Measurements from ENCODE around the gene SDCCAG8.

The SDCCAG8 gene

DNA sequence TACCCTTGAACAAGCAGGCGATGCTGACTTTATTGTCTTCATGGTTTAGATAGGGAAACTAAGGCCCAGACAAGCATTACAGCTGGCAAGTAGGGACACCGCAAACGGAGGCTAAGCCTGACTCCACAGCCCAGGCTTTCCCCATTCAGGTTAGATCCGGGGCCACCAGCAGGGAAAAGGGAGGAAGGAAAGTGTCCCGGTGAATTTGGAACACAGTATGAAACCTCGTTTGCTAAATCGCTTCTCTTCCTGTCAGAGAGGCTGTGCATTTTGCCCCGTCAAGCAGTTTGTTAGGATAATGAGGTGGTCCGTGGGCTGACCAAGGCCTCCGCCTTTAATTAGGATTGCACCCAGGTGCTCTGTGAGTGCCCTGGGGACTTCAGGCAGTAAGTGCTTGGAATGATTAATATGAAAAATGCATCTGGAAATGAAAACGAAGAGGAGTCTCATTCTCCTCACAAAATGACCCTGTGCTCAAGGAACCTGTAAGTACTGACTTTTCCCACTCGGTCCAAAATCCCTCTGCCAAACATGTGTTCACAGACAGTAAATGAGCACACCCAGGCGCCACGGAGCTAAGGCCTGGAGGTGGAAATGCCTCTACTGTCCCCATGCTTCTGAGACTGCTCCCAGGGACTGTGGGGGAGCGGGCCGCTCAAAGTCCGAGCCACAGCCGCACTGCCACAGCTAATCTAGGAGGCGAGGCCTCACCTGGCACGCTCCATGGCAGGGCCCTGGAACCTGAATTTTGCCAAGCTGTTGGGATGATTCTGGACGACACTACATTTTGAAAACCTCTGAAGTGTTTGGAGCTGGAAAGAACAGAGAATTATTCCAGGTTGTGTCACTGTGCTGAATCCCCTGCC lies 234.1 kb downstream of the SDCCAG8 start:
- peak in 1 of 3 experiments; percentile 39 for DNase-seq

GRCh38 chr1:243490748-243491686 lies 235.2 kb downstream of the SDCCAG8 start:
- no peak for DNase-seq

DNA sequence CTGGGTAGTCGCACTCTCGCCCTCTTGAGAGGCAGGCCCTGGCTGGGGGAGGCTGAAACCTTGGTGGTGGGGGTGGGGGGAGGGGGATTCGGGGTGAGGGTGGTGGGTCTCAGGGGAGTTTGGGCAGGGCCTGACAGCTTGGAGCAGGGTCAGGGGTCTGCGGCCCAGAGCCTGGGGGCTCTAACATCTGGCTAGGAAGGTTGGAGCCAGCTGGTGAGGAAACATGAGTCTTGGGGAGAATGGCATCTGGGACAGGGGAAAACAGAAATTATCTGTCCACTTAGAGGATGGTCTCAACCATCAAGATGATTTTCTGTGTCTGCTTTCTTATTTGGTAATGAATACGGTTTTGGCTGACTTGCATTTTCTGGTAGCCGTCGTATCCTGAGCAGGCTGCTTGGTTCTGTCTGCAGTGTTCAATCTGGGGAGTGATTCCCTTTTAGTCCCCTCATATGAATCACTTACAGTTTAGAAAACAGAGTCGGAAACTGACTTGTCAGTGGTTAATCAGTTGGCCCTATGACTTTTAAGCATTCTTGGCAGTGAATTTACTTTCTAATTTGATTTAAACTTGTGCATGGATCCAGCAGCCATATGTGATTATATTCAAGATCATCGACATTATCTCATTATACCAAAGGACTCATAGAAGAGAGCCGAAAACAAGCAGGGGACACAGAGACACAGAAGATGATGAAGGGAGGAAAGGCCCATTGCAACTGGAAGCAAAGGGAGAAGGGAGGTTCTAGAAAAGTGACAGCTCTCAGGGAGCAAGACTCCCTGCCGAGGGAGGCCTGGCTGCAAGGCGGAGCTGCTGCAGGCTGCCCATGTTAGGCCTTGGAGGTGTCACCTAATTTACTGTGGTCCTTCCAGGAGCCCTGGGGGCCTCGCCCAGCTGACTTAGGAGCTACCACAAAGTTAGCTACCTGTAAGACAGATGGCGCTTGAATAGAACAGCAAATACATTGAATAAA lies 237.6 kb downstream of the SDCCAG8 start:
- peak in 1 of 3 experiments; percentile 7 for DNase-seq

DNA sequence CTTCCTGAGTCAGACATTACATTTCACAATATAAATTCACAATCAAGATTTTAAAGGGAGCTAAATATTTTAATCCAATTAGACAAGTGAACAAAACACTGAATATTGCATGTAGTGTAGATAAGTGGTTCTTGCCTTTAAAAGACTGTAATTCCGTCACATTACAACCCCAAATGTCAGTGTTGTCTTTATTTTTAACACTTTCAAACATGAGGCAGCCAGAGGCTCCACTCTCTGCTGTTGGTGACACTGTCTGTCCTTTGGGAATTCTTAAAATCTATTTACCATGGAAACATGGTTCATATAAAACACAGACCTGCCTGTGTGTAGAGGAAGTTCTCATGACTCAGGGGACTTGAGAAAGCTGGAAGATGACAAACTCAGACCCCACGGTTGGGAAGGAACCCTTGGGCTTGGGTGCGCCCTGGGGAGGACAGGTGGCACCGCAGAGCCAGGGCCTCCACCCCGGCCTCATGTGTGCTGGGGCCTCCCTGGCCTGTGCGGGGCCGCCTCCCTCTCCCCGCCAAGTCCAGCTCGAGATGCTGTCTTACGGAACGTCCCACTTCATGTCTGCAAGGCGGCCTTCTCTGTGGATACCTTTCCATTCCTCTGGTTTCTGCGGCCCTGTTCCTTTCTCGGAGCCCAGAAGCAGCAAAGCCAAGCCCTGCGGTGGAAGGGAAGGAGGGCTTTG lies 239.0 kb downstream of the SDCCAG8 start:
- no peak for DNase-seq

DNA sequence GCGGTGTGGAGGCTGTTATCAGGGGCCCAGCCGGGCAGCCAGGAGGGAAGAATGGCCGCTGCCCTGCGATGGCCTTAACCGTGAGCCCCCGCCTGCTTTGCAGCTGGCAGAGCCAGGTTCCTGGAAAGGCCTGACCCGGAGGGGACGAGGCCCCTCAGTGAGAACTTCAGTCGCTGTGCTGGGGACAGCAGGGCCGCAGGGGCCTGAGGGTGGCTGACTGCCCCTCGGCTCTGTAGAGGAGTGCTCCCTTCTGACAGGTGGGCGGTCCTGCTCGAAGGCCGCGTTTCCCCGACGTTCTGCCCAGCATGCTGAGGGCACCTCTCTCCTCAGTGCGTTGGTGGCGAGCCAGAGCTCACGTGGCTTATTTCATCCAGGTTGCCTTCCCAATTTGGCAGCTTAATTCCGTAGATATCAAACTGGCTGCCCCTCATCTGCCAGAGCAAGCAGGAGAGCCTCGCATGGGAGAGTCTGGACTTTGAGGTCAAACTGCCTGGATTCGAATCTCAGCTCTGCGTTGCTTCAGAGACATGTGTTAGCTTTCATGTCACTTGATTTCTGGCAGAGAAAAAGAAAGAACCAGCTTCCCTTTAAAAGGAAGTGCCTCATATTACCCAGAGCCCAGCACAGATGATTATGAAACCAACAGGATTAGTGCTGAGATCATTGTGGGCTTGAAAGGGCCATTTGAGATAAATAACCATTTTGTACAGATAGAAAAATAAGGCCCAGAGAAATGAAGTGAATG lies 239.8 kb downstream of the SDCCAG8 start:
- no peak for DNase-seq

DNA sequence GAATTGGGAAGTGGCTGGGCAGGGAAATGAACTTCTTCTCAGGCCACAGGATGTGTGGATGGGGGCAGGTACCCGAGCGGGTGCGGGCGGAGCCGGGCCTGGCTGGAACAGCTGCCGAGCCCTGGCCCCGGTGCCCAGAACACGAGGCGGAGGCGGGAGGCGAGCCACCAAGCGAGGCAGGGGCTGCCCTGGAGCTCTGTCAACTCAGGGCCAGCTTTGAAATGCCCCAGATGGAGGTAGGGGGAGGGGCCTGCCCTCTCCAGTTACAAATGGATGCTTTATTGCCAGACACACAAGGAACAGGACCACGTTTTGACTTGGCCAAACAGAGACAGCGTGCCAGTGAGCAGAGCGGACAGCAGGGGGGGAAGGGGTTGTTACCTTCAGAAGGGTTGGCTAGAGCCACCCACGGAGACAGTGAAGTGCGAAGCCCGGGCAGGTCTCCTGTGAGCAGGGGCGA lies 240.4 kb downstream of the SDCCAG8 start:
- DNase-seq: no peak

DNA sequence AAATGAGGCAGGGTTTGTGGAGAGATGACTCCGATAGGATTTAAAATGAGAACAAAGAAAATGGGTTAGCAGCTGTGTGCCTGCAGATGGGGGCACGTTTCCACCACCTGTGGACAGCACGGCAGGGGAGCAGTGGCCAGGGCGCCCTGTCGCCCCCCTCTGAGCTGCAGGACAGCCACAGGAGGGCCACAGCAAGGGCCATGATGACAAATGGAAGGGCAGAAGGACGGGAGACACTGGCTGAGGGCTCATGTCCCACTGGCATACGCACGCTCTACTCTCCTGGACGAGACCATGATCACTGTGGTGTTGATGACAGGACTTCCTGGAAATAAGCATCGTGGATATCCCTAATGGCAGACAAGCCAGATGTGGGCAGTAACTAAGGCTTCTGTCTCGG lies 241.0 kb downstream of the SDCCAG8 start:
- no peak for DNase-seq

DNA sequence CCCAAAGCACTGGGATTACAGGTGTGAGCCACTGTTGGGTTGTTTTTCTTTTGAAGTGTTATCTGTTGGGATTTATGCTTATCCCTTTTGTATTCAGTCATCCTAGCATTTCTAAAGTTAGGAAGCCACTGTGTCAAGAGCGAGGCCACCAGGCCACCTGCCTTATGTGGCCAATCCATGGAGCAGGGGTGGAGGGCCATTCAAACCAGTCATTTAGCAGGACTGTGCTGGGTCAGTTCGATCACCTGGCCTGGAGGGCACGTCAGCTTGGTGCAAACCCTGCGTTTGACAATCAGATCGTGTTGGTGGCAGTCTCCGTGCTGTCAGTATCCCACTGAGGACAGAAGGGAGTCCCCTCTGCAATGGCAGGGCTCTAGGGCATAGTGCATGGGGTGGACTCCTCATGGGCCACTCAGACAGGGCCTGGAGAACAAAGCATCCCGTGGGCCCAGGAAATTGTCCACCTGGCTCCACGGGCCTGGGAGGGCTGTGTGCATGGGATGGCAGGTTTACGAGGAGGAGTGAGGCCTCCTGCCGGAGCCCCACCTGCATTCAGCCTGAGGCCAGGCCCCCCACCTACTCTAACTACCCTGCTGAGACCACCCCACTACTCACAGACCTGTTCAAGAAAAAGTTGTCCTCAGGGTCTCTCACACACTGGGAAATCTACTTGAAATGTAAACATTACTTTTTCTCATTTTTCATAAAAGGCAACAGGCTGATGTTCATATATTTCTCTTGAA lies 242.3 kb downstream of the SDCCAG8 start:
- DNase-seq: no peak

- no peak for DNase-seq
These were observed 243.4 kb downstream of the SDCCAG8 start for GRCh38 chr1:243499248-243499647.

DNA sequence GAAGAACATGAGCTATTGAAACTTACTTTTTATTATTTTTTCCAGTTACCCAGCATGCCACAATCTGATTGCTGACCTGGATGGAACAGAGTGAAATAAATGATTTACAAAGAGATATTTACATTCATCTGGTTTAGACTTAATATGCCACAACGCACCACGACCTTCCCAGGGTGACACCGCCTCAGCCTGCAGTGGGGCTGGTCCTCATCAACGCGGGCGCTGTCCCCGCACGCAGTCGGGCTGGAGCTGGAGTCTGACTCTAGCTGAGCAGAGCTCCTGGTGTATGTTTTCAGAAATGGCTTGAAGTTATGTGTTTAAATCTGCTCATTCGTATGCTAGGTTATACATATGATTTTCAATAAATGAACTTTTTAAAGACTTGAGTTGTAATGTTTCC lies 243.9 kb downstream of the SDCCAG8 start:
- DNase-seq: no peak

GRCh38 chr1:243500512-243500911 lies 244.7 kb downstream of the SDCCAG8 start:
- no peak for DNase-seq

- DNase-seq: no peak
These were observed 245.2 kb downstream of the SDCCAG8 start for GRCh38 chr1:243501002-243501401.

- DNase-seq: no peak
These were observed 247.3 kb downstream of the SDCCAG8 start for GRCh38 chr1:243503155-243503554.

DNA sequence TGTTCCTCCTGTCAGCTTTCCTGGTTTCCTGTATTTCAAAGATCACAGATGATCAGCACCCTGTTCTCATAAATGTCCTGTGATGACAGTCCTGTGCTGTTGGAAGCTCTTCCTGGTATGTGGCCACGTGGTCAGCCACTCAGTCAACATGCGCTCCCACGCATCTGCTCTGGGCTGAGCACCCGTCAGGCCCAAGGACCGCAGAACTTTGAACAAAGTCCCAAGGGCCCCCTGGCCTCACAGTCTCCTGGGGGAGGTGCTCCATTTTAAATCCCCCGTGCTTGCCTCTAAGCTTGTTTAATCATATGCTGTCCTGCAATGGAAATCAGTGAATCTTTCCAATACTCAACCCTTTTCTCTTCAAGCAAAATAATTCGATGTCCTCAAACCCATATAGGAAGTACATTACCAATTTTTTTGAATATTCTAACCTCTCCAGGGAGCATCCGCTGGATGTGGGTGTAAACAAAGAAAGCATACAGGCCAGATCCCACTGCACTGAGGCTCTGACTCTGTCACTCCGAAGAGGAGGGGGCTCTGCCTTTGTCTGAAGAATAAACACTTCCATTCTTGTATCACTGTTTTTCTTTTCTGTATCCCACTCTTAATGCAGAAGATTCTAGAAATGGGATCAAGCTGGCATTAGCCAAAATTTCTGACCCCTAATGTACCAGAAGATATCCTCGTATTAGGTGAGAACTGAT lies 250.3 kb downstream of the SDCCAG8 start:
- DNase-seq: no peak

DNA sequence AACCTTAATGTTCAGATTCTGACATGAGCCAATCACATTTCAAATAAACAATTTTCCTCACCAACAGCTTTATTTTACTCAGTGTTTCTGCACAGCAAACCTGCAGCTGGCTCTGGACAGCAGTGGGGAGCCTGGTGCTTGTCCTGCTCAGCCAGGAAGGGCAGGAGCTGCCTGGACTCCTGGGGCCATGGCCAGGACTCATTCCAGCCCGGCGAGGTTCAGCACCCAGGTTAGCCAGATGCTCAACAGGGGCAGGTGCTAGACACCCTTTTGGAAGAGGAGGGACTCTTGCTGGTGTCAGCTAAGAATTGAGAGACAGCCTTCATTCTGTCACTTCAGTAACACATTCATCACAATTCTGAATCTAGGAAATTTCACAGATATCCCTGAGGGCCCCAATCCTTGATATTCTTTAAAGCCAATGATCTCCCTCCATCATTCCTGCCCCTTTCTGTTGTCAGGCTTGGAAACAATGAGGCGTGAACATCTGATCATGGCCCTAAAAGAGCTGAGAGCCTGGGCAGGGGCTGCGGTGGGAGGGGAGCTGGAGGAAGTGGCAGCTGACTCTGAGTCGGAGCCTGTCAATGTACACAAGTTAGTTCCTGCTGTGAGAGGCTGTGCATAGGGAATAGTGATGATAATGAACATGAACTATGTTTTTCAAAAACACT lies 251.3 kb downstream of the SDCCAG8 start:
- peak in 2 of 3 experiments; percentile 24 to 51 for DNase-seq

GRCh38 chr1:243507672-243508302 lies 251.9 kb downstream of the SDCCAG8 start:
- DNase-seq: no peak

GRCh38 chr1:243508303-243508713 lies 252.5 kb downstream of the SDCCAG8 start:
- no peak for DNase-seq

DNA sequence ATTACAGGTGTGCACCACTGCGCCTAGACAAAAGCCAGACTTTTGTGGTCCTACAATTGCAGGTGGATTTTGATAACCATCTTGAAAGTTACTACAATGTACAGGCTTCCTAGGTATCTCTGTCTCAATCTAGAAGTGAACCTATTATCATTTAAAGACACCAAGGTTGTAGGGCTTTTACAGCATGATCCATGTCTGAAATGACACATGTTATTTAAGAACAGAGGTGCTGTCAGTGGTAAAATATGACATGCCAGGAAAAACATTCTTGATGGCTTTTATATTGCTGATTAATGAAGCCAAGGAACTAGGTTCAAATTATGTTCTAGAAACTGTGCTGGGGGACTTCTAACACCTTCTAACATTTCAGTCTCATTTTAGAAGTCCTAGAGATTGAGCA lies 253.1 kb downstream of the SDCCAG8 start:
- no peak for DNase-seq

All from NCI-H1417 (cell line).